Prostate gland (tissue), 2 donors: ENCODE data around the gene NAGS.

ENCODE experiments used
- CTCF ChIP-seq, 4 experiments: fragments of 200-600 bp in 2 of 4; fragments of 450-650 bp in 2 of 4; sonication (generic) in 2 of 4; IDR thresholded peaks; 1 replicate in 3 of 4; 2 replicates in 1 of 4; pipeline ENCODE4 v1.5.1; 2016 to 2019; ENCODE audit warnings: antibody characterized with exemption in 4 of 4, mild to moderate bottlenecking in 2 of 4, moderate library complexity in 2 of 4
- POLR2A ChIP-seq: fragments of 450-650 bp; IDR thresholded peaks from one replicate; pipeline ENCODE4 v1.6.1; 2016; ENCODE audit warnings: antibody characterized with exemption, mild to moderate bottlenecking
- POLR2AphosphoS5 ChIP-seq: sonication (generic); formaldehyde crosslinking; IDR thresholded peaks from one replicate; pipeline ENCODE4 v1.6.1; 2017; ENCODE audit warnings: antibody characterized with exemption

DNA sequence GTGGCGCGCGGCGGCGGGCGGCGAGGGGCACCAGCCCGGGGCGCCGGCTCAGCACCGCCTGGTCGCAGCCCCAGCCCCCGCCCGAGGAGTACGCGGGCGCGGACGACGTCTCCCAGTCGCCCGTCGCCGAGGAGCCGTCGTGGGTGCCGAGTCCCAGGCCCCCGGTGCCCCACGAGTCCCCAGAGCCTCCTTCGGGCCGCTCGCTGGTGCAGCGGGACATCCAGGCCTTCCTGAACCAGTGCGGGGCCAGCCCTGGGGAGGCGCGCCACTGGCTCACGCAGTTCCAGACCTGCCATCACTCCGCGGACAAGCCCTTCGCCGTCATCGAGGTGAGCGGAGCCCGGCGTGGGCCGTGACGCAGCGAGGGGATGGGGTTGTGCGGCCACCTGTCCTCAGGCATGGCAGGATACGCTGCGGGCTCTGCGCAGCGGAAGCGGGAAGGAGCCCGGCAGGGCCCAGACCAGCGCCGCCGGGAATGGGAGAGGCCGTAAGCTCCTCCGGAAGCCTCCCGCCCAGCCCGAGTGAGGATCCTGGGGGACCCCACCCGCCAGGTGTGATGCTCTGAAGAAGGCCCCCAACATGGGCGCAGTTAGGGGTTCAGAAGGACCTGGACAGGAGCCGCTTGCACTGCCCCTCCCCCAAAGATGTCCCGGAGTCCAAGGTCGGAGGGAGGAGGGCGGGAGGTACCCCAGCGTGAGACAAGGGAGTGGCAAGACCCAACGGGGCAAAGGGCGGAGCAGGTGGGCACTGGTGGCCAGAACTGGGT is 522 bp downstream of the NAGS start:
- TF ChIP-seq CTCF (IDR thresholded peaks at IDR 0.05) (no peak), POLR2AphosphoS5 (no peak), POLR2A (no peak)
